Measurements from ENCODE around the gene LGALS4. TPM values are rescaled to one million over a fixed set of nuclear protein-coding genes. Genes with fewer than 3 reads are reported as not detected.
"Not testable (repeated sequence)": the region's sequence is repeated elsewhere in the genome, so short reads cannot be mapped to it uniquely, and the experiment has no call there.

Gene LGALS4
- total RNA-seq, 5 donors from 2014 or later (not counting 1 experiment from before 2014, with no cell fraction given) = 3.8 to 8.8 (median 6.6) TPM

GRCh38 chr19:38812009-38812840 is 520 bp downstream of the LGALS4 start:
- WGBS (ENCODE audit: insufficient coverage) = 95% methylated on average over 11 of the region's 18 CpGs
- no peaks in the 10 kb centered on the region for H3K4me1 Mint-ChIP-seq
- ATAC-seq (replicated peaks in 1 of 4) (no peak), DNase-seq (no peak)
- H3K36me3 Mint-ChIP-seq = peaks cover 16% of the 10 kb centered on the region
- no peaks in the 10 kb centered on the region for H3K9me3 ChIP-seq
- no peak overlapping the region for H3K4me3 Mint-ChIP-seq
- H3K9me3 Mint-ChIP-seq = no peaks in the 10 kb centered on the region
- H3K27ac Mint-ChIP-seq = no peak overlapping the region
- H3K36me3 ChIP-seq (ENCODE audit: control insufficient read depth in 2 of 2, extremely low read depth in 1 of 2, insufficient read depth in 1 of 2, low read length in 1 of 2) = peaks cover 17 to 24% of the 10 kb centered on the region in 2 donors
- no peaks in the 10 kb centered on the region for H3K4me1 ChIP-seq (ENCODE audit: control insufficient read depth in 1 of 2, extremely low read depth in 1 of 2, insufficient read depth in 2 of 2, low read length in 2 of 2)
- no peak overlapping the region for H3K27ac ChIP-seq (ENCODE audit: low read length)
- H3K27me3 ChIP-seq (replicated peaks in 1 of 2; ENCODE audit: control insufficient read depth in 2 of 2, extremely low read depth in 1 of 2, insufficient read depth in 2 of 2, low read length in 1 of 2) = no peaks in the 10 kb centered on the region
- POLR2A ChIA-PET = no interaction called here
- H3K4me3 ChIP-seq (ENCODE audit: control insufficient read depth in 1 of 2, extremely low read depth in 1 of 2, low read length in 1 of 2) = no peak overlapping the region
- H3K27me3 Mint-ChIP-seq = no peaks in the 10 kb centered on the region
- CTCF ChIA-PET = interaction anchor here in 1 of 2 donors (0.6 to 0.7 kb wide), 2 partner anchors 143 to 409 kb away, joined by 3 to 4 read pairs; partner anchors contain the start of gene FAM98C

GRCh38 chr19:38809592-38810252 is 3.0 kb downstream of the LGALS4 start:
- 81% methylated on average over 3 of the region's 8 CpGs for WGBS (ENCODE audit: insufficient coverage)
- no peak for DNase-seq
- CTCF ChIA-PET = interaction anchor here in 1 of 2 donors (0.6 kb wide), 1 partner anchor 119 kb away, joined by 3 read pairs; no protein-coding TSS in a partner anchor
- Histone ChIP-seq H3K27me3 (replicated peaks in 1 of 2; ENCODE audit: control insufficient read depth in 2 of 2, extremely low read depth in 1 of 2, insufficient read depth in 2 of 2, low read length in 1 of 2) (no peaks in the 10 kb centered on the region), H3K27ac (ENCODE audit: low read length) (no peak overlapping the region), H3K9me3 (no peaks in the 10 kb centered on the region), H3K4me3 (ENCODE audit: control insufficient read depth in 1 of 2, extremely low read depth in 1 of 2, low read length in 1 of 2) (no peak overlapping the region), H3K36me3 (ENCODE audit: control insufficient read depth in 2 of 2, extremely low read depth in 1 of 2, insufficient read depth in 1 of 2, low read length in 1 of 2) (no peaks in the 10 kb centered on the region), H3K4me1 (ENCODE audit: control insufficient read depth in 1 of 2, extremely low read depth in 1 of 2, insufficient read depth in 2 of 2, low read length in 2 of 2) (peaks cover 0 to 5% of the 10 kb centered on the region in 2 experiments)
- H3K9me3 Mint-ChIP-seq = no peaks in the 10 kb centered on the region
- H3K27ac Mint-ChIP-seq = no peak overlapping the region
- ATAC-seq (replicated peaks in 1 of 4) = no peak
- H3K27me3 Mint-ChIP-seq = no peaks in the 10 kb centered on the region
- no peak overlapping the region for H3K4me3 Mint-ChIP-seq
- POLR2A ChIA-PET = no interaction called here
- no peaks in the 10 kb centered on the region for H3K36me3 Mint-ChIP-seq
- peaks cover 6% of the 10 kb centered on the region in 3 donors for H3K4me1 Mint-ChIP-seq

- Mint-ChIP-seq H3K36me3 (no peaks in the 10 kb centered on the region), H3K9me3 (no peaks in the 10 kb centered on the region)
- WGBS (ENCODE audit: insufficient coverage) = 95% methylated on average over 13 of the region's 17 CpGs
These were observed 4.0 kb downstream of the LGALS4 start for GRCh38 chr19:38808741-38809140.

GRCh38 chr19:38807374-38808098 is 5.2 kb downstream of the LGALS4 start:
- H3K27me3 Mint-ChIP-seq; H3K4me1 Mint-ChIP-seq; H3K4me3 ChIP-seq (ENCODE audit: control insufficient read depth in 1 of 2, extremely low read depth in 1 of 2, low read length in 1 of 2); H3K36me3 Mint-ChIP-seq; ATAC-seq (replicated peaks in 1 of 4); H3K27ac Mint-ChIP-seq; H3K4me3 Mint-ChIP-seq; H3K4me1 ChIP-seq (ENCODE audit: control insufficient read depth in 1 of 2, extremely low read depth in 1 of 2, insufficient read depth in 2 of 2, low read length in 2 of 2); H3K36me3 ChIP-seq (ENCODE audit: control insufficient read depth in 2 of 2, extremely low read depth in 1 of 2, insufficient read depth in 1 of 2, low read length in 1 of 2); H3K27me3 ChIP-seq (replicated peaks in 1 of 2; ENCODE audit: control insufficient read depth in 2 of 2, extremely low read depth in 1 of 2, insufficient read depth in 2 of 2, low read length in 1 of 2); H3K9me3 Mint-ChIP-seq; DNase-seq; POLR2A ChIA-PET; H3K27ac ChIP-seq (ENCODE audit: low read length); H3K9me3 ChIP-seq: not testable (repeated sequence)
- no CpG with 5 or more reads among the region's 18 CpGs for WGBS (ENCODE audit: insufficient coverage)
- CTCF ChIA-PET = interaction anchor here in 1 of 2 donors (0.6 kb wide), 2 partner anchors 120 to 758 kb away, joined by 4 to 6 read pairs; no protein-coding TSS in a partner anchor

More at GRCh38 chr19:38808741-38809140, 4.0 kb downstream of the LGALS4 start:
- ChIA-PET POLR2A (no interaction called here), CTCF (no interaction called here)
- DNase-seq (no peak), ATAC-seq (replicated peaks in 1 of 4) (no peak)
- Histone ChIP-seq H3K4me1 (ENCODE audit: control insufficient read depth in 1 of 2, extremely low read depth in 1 of 2, insufficient read depth in 2 of 2, low read length in 2 of 2) (peaks cover 0 to 5% of the 10 kb centered on the region in 2 experiments), H3K4me3 (ENCODE audit: control insufficient read depth in 1 of 2, extremely low read depth in 1 of 2, low read length in 1 of 2) (no peak overlapping the region), H3K9me3 (no peaks in the 10 kb centered on the region), H3K27ac (ENCODE audit: low read length) (no peak overlapping the region), H3K27me3 (replicated peaks in 1 of 2; ENCODE audit: control insufficient read depth in 2 of 2, extremely low read depth in 1 of 2, insufficient read depth in 2 of 2, low read length in 1 of 2) (no peaks in the 10 kb centered on the region), H3K36me3 (ENCODE audit: control insufficient read depth in 2 of 2, extremely low read depth in 1 of 2, insufficient read depth in 1 of 2, low read length in 1 of 2) (no peaks in the 10 kb centered on the region)
- H3K4me3 Mint-ChIP-seq = no peak overlapping the region
- H3K27ac Mint-ChIP-seq = no peak overlapping the region
- H3K4me1 Mint-ChIP-seq = peaks cover 6% of the 10 kb centered on the region in 3 donors
- H3K27me3 Mint-ChIP-seq = no peaks in the 10 kb centered on the region

GRCh38 chr19:38806371-38806770 is 6.4 kb downstream of the LGALS4 start:
- Histone ChIP-seq H3K27ac (ENCODE audit: low read length) (no peak overlapping the region), H3K27me3 (replicated peaks in 1 of 2; ENCODE audit: control insufficient read depth in 2 of 2, extremely low read depth in 1 of 2, insufficient read depth in 2 of 2, low read length in 1 of 2) (no peaks in the 10 kb centered on the region), H3K4me3 (ENCODE audit: control insufficient read depth in 1 of 2, extremely low read depth in 1 of 2, low read length in 1 of 2) (no peak overlapping the region), H3K4me1 (ENCODE audit: control insufficient read depth in 1 of 2, extremely low read depth in 1 of 2, insufficient read depth in 2 of 2, low read length in 2 of 2) (peaks cover 0 to 5% of the 10 kb centered on the region in 2 experiments), H3K36me3 (ENCODE audit: control insufficient read depth in 2 of 2, extremely low read depth in 1 of 2, insufficient read depth in 1 of 2, low read length in 1 of 2) (no peaks in the 10 kb centered on the region), H3K9me3 (no peaks in the 10 kb centered on the region)
- ATAC-seq (replicated peaks in 1 of 4) = no peak
- ChIA-PET POLR2A (no interaction called here), CTCF (no interaction called here)
- Mint-ChIP-seq H3K9me3 (no peaks in the 10 kb centered on the region), H3K36me3 (no peaks in the 10 kb centered on the region), H3K27ac (no peak overlapping the region), H3K27me3 (no peaks in the 10 kb centered on the region), H3K4me3 (no peak overlapping the region), H3K4me1 (peaks cover 6% of the 10 kb centered on the region in 3 donors)
- WGBS (ENCODE audit: insufficient coverage) = 80% methylated on average over 1 of the region's 6 CpGs
- no peak for DNase-seq

- ChIA-PET POLR2A (interaction anchor here in 1 of 2 donors (0.5 kb wide), 1 partner anchor 10 kb away, joined by 3 read pairs; no protein-coding TSS in a partner anchor), CTCF (interaction anchor here in 1 of 2 donors (0.6 kb wide), 1 partner anchor 217 kb away, joined by 6 read pairs; no protein-coding TSS in a partner anchor)
- DNase-seq (no peak), ATAC-seq (replicated peaks in 1 of 4) (peak in 1 of 4 experiments; percentile 20)
- Histone ChIP-seq H3K4me1 (ENCODE audit: control insufficient read depth in 1 of 2, extremely low read depth in 1 of 2, insufficient read depth in 2 of 2, low read length in 2 of 2) (peaks cover 0 to 5% of the 10 kb centered on the region in 2 experiments), H3K27me3 (replicated peaks in 1 of 2; ENCODE audit: control insufficient read depth in 2 of 2, extremely low read depth in 1 of 2, insufficient read depth in 2 of 2, low read length in 1 of 2) (no peaks in the 10 kb centered on the region), H3K4me3 (ENCODE audit: control insufficient read depth in 1 of 2, extremely low read depth in 1 of 2, low read length in 1 of 2) (no peak overlapping the region), H3K27ac (ENCODE audit: low read length) (no peak overlapping the region), H3K9me3 (no peaks in the 10 kb centered on the region), H3K36me3 (ENCODE audit: control insufficient read depth in 2 of 2, extremely low read depth in 1 of 2, insufficient read depth in 1 of 2, low read length in 1 of 2) (no peaks in the 10 kb centered on the region)
- H3K4me1 Mint-ChIP-seq = peaks cover 6% of the 10 kb centered on the region in 3 donors
- no peak overlapping the region for H3K4me3 Mint-ChIP-seq
- peak overlapping the region; percentile 34 to 55 for H3K27ac Mint-ChIP-seq
- H3K36me3 Mint-ChIP-seq = no peaks in the 10 kb centered on the region
- no CpG with 5 or more reads among the region's 1 CpG for WGBS (ENCODE audit: insufficient coverage)
- H3K27me3 Mint-ChIP-seq = no peaks in the 10 kb centered on the region
- no peaks in the 10 kb centered on the region for H3K9me3 Mint-ChIP-seq
These were observed 7.6 kb downstream of the LGALS4 start for GRCh38 chr19:38805180-38805579.
